ENCODE measurements around the gene CDKN2B.
"Not testable (repeated sequence)": the region's sequence is repeated elsewhere in the genome, so short reads cannot be mapped to it uniquely, and the experiment has no call there.

Gene CDKN2B

DNA sequence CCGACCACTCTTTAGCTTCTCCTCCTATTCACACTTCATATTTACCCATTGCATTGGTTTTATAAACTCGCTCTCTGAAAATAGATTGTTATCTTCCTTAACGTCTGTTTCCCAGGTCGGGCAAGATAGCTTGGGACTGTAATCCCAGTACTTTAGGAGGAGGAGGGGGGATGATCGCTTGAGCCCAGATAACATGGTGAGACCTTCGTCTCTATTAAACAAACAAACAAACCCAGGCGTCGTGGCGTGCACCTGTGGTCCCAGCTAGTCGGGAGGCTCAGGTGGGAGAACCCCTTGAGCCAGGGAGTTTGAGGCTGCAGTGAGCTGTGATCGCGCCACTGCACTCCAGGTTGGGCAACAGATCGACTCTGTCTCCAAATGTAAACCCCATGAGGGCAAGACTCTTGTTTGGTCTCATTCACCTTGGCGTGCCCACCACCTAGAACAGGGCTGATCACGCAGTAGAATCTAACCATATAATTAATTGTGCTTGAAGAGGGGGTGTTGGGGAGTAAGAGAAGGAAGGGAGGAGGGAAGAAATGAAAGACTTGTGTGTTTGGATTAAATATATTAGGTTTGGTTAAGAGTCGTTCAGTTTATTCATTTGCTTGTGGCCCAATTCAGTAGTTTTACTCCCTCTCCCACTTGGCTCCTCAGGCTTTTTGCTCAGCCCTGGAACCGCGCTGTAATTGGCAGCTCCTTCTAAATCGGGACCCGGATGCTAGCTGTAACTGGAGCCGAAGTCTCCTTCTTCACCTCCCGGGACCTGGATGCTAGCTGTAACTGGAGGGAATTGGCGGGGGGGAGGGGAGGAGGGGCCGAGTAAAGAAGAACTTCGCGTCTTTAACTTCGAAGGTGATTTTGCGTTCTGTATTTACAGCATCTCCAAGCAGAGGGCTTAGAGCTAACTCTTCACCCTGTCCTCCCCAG is 39.8 kb downstream of the CDKN2B start:
- no peak for DNase-seq (ENCODE audit: low spot score)

DNA sequence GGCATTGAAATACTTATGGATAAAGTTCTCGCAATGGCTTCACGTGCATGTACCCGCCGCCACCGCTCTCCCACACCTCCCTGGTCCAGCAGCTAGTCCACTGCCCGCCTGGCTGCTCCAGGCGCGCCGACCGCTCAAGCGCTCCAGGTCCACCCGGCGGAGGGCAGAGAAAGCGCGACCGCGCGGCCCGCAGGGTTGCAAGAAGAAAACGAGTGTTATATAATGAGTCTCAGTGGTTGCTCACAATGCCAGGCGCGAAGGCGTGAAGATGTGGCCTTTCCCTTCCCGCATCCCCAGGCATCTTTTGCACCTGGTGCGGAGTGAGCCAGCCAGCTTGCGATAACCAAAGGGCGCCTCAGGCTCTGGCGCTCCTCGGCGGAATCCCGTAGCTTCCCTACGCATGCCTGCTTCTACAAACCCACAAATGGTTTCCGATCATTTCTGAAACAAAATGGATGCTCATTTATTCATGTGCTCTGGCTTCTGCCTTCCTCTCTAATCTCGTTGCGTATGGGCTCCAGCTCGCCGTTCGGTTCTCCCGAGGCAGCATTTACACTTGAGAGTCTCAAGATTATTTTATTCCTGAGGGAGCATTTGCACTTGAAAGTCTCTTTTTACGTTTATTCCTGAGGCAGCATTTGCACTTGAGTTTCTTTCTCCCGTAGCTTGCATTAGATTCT is 40.6 kb downstream of the CDKN2B start:
- DNase-seq (ENCODE audit: low spot score): no peak

DNA sequence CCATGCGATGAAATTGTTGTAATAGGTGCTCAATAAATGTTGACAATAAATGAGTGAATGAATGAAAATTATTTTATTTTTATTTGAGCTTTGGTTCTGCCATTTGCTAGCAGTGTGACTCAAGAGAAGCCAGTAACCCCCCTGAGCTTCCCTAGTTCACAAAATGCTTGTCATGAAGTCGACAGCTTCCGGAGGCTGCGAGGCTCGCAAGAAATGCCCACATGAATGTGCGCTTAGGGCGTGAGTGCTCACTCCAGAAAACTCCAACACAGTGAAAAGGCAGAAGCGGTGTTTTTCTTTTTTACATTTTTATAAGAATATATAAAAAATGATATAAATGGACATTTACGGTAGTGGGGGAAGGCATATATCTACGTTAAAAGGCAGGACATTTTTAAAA is 41.4 kb downstream of the CDKN2B start:
- DNase-seq (ENCODE audit: low spot score): no peak

DNA sequence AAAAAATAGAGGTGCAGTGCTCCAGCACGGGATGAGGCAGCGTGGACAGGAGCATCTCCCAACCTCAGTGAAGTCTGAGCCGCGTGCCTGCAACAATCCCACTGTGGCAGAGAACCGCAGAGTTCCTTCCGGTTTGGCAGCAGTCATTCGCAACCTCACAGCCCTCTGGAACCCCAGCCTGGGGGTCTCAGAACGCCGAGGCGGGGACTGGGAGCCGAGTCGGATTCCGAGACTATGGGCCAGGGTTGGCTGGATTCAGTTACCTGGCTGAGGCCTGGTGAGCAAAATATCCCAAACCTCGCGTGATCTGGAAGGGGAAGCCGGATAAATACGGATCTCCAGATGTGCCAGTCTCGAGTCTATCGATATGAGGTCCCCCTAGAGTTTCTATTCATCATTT is 41.9 kb downstream of the CDKN2B start:
- no peak for DNase-seq (ENCODE audit: low spot score)

DNA sequence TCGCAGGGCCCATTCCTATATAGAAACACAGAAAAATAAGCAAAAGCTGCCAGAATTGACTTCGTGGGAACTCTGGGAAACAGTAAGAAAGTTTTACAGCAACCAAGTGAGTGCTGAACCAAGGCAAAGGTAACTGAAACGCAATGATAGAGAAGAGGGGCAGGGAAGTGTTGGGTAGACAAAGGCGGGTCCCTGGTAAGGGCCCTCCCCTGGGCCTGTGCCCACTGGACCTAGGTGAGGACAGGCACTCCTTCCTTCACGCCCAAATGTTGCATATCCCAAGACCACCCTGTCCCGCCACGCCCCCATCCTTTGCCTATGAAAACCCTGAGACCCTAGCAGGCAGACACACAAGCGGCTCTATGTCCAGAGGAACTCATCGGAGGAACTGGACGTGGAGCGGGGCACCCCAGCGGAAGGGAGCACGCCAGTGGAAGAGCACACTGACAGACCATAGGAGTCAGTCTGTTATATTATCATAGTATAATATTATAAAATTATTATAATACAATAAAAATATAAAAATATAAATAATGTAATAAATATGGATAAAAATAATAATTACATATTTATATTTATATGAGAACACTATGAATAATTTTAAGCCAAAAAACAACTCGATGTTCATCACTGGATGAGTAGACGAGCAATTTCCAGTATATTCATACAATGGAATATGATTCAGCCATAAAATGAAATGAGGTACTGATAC is 42.8 kb downstream of the CDKN2B start:
- DNase-seq (ENCODE audit: low spot score): no peak

DNA sequence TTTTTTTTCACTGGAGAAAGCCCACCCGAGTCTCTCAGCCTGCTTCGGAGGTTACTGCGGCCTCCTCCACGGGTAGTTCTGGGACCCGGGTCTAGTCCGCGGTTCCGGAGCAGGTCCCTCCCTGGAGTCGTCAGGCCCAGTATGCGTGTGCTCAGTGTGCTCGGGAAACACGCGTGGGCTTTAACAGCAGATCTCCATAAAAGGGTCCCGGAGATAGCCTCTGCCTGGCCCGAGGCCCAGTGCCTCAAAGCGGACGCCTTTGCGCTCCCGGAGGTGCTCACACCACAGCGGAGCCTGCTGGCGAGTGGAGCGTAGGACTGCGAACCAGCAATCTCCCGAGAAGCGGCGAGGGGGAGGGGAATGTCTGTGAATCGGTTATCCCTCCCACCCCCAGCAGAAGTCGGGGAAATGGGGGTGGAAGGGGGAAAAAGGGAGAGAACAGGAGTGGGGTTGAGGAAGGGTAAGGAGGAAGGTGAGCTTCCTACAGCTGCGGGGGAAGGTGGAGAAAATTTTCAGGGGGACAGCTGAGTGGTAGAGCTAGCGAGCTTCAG is 43.6 kb downstream of the CDKN2B start:
- DNase-seq (ENCODE audit: low spot score): peak; percentile 79

DNA sequence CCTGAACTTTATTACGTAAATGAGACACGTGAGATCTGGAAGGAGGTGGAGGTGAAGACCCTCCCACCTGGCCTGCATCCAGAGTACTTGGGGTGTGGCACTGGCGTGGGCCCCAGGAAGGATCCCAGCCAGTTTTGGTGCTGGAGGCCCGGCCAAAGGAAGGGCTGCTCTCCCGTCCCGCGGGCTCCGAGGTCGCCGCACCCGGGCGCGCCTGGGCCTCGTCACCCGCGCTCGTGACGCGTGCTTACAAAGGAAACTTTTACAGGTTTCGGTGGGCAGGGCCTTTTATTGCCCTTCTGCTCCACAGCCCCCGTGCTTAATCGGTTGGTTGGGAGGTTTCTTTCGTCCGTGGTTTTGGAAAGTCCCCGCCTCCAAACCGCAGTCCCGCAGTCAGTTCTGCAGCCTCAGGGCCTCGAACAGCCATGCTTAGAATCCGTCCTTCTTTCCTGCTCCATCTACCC is 44.1 kb downstream of the CDKN2B start:
- DNase-seq (ENCODE audit: low spot score): no peak

DNA sequence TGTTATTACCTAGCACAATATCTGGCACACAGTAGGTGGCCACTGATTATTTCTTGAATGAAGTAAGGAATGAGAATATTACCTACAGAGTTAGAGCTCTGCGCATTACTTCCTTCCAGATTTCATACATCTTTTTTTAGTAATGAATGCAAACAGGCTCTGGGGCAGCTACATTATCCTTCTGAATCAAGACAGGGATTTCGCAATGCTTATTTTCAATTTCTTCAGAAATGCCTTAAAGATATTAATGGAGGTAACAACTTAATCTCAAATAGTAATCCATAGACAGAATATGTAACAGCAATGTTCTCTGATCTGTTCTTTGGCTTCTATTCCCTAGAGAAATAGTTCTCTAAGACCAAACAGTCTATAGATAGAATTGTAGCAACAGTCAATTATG is 47.5 kb downstream of the CDKN2B start:
- no peak for DNase-seq (ENCODE audit: low spot score)

DNA sequence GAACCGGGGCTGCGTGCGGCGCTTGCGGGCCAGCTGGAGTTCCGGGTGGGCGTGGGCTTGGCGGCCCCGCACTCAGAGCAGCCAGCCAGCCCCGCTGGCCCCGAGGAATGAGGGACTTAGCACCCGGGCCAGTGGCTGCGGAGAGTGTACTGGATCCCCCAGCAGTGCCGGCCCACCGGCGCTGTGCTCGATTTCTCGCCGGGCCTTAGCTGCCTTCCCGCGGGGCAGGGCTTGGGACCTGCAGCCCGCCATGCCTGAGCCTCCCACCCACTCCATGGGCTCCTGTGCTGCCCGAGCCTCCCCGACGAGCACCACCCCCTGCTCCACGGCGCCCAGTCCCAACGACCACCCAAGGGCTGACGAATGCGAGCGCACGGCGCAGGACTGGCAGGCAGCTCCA is 49.8 kb downstream of the CDKN2B start:
- DNase-seq (ENCODE audit: low spot score): not testable (repeated sequence)

DNA sequence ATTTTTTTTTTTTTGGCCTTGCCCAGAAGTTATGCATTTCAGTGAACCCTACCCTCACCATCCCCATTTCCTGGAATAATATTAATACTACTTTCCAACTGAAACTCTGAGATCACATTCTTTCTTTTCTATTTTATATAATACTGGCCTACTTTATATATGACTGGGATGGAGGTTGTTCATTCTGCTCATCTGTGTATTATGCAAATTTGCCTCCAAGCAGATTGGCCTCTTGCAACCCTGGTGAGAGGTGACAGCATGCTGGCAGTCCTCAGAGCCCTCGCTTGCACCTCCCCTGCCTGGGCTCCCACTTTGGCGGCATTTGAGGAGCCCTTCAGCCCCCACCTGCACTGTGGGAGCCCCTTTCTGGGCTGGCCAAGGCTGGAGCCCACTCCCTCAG is 50.3 kb downstream of the CDKN2B start:
- no peak for DNase-seq (ENCODE audit: low spot score)

Data from D341Med (cell line).